T1000 (cell line): ENCODE data around the gene CEP89.
"Not testable (repeated sequence)": the region's sequence is repeated elsewhere in the genome, so short reads cannot be mapped to it uniquely, and the experiment has no call there.

Source experiments
- DNase-seq: peaks from one replicate; lab custom pipeline; 2025; ENCODE audit warnings: mixed read lengths; lab: John Stamatoyannopoulos, UW

The CEP89 gene

GRCh38 chr19:32869966-32870573, 101.7 kb downstream of the CEP89 start:
- no peak for DNase-seq

DNA sequence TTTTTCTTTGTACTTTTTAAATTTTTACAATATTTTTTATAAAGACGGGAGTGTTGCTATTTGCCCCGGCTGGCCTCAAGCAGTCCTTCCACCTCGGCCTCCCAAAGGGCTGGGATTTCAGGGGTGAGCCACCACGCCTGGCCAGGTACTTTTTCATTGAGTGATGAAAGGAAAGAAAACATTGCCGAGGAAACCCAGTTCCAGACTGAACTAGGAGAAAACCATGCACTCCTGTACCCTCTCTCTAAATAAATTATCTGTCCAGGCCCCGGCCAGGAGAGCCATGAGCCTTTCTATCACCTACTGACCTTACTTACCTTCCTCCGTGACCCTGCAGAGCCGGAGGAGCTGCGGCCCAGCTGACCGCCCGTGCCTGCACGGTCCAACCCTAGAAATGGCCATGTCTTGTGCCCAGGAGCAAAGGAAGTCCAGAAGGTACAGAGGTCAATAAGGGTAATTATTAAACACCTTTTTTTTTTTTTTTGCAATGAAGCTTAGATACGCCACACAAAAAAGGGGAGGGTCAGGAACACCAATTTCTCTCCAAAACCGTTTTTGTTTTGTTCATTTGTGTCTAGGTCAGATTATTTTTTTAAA, 102.3 kb downstream of the CEP89 start, which contains the start of gene SLC7A9:
Gene SLC7A9, minus strand, starts transcription at position 399 of the 597 bp plus-strand sequence. CDS start 1,233 bp downstream, outside the sequence.
- no peak for DNase-seq

GRCh38 chr19:32868206-32868950, 103.4 kb downstream of the CEP89 start:
- no peak for DNase-seq

DNA sequence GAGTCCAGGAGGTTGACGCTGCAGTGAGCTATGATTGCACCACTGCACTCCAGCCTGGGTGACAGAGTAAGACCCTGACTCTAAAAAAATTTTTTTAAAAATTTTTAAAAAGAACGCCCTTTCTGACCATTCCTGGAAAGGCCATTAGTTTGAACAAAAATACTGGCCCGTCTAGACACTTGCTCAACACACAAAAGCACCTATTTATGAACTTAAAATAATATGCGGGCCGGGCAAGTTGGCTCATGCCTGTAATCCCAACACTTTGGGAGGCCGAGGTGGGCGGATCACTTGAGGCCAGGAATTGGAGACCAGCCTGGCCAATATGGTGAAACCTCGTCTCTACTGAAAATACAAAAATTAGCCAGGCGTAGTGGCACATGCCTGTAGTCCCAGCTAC, 104.3 kb downstream of the CEP89 start:
- DNase-seq = not testable (repeated sequence)

DNA sequence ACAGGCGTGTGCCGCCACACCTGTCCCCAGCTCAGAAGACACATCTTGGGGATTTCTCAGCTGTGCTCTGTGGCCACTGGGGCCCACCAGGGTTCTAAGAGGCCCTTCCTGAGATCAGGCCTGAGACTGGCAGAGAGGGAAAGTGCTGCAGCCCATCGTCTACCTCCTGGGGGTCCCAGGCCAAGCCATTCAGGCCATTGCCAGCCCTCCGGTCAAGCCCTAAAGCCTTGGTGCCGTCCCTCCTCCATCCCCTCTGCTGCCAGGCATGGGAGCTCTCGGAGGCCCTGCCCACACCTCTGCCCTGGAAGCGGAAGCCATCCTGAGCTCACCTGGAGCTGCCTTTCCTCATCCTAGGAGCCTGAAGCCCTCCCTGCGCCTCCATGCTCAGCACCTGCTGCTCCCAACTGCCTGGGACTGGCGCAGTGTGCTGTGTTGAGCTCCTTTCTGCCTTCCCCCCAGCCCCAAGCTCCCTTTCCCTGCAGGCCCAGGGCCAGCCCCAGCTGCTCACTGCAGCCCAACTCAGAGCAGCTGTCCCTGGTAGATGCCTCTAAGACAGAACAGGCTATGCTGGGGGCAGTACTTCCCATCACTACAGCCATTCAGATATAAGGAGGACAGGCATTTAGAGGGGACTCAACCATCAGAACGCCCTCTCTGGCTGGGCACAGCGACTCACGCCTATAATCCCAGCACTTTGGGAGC, 105.0 kb downstream of the CEP89 start:
- no peak for DNase-seq

GRCh38 chr19:32866061-32866460, 105.7 kb downstream of the CEP89 start:
- no peak for DNase-seq

GRCh38 chr19:32865326-32865725, 106.4 kb downstream of the CEP89 start:
- DNase-seq = no peak

DNA sequence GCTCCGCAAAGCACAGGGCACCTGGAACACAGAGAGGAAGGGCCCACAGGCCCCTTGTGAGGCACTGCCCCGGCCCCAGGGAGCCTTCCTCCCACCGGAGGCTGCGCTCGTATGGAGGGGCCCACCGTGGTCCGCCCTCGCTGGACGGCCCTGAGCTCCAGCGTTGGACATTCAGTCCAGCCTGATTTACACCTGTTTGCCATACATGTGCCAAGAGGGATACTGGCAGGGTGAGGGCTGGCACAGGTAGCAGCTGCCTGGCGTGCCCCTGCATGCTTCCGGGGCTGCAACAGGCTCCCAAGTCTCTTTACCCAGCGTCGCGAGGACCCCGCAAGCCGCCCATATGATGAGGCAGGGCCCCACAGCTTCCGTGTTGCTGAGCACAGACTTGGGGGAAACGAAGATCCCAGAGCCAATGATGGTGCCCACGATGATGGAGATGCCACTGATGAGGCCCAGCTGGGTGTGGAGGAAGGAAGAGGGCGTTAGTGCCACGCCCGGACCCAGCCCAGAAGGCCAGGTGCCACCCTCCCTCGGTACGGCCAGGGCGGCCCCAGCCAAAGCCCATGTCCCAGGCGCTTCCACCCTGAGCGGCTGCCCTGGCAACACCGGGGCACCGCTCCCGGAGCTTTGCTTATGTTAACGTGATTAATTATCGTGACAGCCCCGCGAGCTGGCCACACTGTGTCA, 107.3 kb downstream of the CEP89 start:
- DNase-seq = no peak

- no peak for DNase-seq
Measured at GRCh38 chr19:32863841-32864240, 107.9 kb downstream of the CEP89 start.

- no peak for DNase-seq
Measured at GRCh38 chr19:32863301-32863700, 108.5 kb downstream of the CEP89 start.

DNA sequence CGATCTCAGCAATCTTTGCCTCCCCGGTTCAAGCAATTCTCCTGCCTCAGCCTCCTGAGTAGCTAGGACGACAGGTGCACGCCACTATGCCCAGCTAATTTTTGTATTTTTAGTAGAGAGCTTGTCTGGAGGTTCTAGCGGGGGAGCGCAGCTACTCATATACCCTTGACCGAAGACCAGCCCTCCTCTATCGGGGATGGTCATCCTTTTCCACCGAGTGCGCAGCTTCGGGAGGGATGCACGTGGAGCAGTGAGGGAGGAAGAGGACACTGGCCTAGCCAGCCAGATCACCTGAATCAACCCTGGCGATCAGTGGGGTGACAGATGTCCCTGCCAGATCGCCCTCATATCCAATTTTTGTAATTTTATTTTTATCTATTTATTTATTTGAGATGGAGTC, 109.0 kb downstream of the CEP89 start:
- DNase-seq = no peak

- no peak for DNase-seq
Measured at GRCh38 chr19:32862173-32862572, 109.6 kb downstream of the CEP89 start.

DNA sequence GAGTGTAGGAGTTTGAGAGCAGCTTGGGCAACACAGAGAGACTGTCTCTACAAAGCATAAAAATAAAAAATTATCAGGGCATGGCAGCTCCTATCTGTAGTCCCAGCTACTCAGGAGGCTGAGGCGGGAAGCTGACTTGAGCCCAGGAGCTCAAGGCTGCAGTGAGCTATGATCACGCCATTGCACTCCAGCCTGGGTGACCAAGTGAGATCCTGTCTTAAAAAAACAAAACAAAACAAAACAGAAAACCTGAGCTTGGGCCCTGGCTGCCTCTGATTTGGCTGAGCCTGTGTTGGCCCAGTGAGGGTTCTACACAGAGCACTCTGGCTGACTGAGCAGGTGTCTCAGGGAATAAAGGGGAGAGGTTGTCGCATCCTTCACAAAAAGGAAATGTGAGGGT, 110.2 kb downstream of the CEP89 start:
- no peak for DNase-seq

GRCh38 chr19:32859591-32859990, 112.2 kb downstream of the CEP89 start:
- DNase-seq = no peak

- no peak for DNase-seq
Measured at GRCh38 chr19:32858559-32858958, 113.2 kb downstream of the CEP89 start.

- DNase-seq = no peak
Measured at GRCh38 chr19:32858155-32858554, 113.6 kb downstream of the CEP89 start.

DNA sequence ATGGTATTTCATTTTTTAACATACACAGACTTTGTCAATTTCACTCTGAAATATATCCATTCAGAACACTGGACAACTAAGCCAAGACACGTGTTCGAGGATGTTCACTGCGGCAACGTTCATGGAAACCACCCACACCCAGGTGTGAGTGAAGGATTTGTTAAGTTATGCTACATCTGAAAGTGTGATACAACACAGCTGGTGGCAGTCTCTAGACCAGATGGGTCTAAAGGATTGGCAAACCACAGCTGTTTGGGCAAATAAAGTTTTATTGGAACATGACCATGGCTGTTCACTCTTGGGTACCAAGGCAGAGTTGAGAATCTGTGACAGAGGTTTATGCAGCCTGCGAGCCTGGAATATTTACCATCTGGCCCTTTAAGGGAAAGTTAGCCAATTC, 114.2 kb downstream of the CEP89 start:
- DNase-seq = no peak

GRCh38 chr19:32856818-32857217, 114.9 kb downstream of the CEP89 start:
- DNase-seq = not testable (repeated sequence)

- no peak for DNase-seq
Measured at GRCh38 chr19:32852216-32852615, 119.5 kb downstream of the CEP89 start.

DNA sequence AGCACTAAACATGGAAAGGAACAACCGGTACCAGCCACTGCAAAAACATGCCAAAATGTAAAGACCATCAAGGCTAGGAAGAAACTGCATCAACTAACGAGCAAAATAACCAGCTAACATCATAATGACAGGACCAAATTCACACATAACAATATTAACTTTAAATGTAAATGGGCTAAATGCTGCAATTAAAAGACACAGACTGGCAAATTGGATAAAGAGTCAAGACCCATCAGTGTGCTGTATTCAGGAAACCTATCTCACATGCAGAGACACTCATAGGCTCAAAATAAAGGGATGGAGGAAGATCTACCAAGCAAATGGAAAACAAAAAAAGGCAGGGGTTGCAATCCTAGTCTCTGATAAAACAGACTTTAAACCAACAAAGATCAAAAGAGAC, 123.7 kb downstream of the CEP89 start:
- DNase-seq = not testable (repeated sequence)

GRCh38 chr19:32843716-32844245, 128.0 kb downstream of the CEP89 start:
- no peak for DNase-seq

DNA sequence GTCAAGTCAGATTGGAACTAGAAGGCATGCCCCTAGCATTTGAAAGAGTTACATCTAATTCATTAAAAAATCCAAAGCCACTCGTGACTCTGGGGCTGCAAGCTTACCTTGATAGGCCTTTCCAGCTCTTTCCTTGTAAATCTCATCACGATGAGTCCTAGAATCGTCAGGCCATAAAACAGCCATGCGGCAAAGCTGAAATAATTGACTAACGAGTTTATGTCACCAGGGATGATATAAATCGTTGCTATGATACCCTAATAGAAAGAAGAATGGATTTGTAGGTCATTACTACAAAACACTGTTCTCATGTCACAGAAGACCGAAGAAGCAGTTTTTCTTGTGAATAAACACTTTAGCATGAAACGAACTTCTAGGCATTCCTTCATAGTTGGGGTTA, 129.7 kb downstream of the CEP89 start:
- DNase-seq = no peak
